Kidney epithelial cell (primary cell): Measurements from ENCODE around the gene KCNH6. TPM values are rescaled to one million over a fixed set of nuclear protein-coding genes. Genes with fewer than 3 reads are reported as not detected.

Experiments
- DNase-seq: peaks from one replicate; pipeline ENCODE4 v3.0.0-alpha.2; 2010; ENCODE audit warnings: low read depth
- H3K27me3 ChIP-seq: 2 replicates; pipeline ENCODE4 v1.6.0; 2011; ENCODE audit warnings: low read length; ENCODE audit not compliant: control insufficient read depth, insufficient read depth
- H3K36me3 ChIP-seq: 2 replicates; pipeline ENCODE4 v1.5.1; 2011; ENCODE audit warnings: low read length; ENCODE audit not compliant: control insufficient read depth, insufficient read depth
- H3K4me3 ChIP-seq: 2 replicates; pipeline ENCODE4 v1.5.1; 2011; ENCODE audit warnings: low read depth, mild to moderate bottlenecking, control low read depth, low read length
- total RNA-seq: library from RNA; depleted of rRNA; stranded (reverse); fragments of >200 nt; gene quantifications from 2 replicates; pipeline ENCODE4 v1.2.3, GENCODE V29; 2015
- TF ChIP-seq, protein P1 (sequence below): IDR thresholded peaks from 2 replicates; pipeline ENCODE4 v1.5.1; 2011; ENCODE audit warnings: mild to moderate bottlenecking, moderate library complexity, low read length, control low read depth, inconsistent platforms; ENCODE audit not compliant: insufficient read depth, poor library complexity, severe bottlenecking

The KCNH6 gene
- total RNA-seq, 1 donor from 2014 or later: 0.21 TPM

DNA sequence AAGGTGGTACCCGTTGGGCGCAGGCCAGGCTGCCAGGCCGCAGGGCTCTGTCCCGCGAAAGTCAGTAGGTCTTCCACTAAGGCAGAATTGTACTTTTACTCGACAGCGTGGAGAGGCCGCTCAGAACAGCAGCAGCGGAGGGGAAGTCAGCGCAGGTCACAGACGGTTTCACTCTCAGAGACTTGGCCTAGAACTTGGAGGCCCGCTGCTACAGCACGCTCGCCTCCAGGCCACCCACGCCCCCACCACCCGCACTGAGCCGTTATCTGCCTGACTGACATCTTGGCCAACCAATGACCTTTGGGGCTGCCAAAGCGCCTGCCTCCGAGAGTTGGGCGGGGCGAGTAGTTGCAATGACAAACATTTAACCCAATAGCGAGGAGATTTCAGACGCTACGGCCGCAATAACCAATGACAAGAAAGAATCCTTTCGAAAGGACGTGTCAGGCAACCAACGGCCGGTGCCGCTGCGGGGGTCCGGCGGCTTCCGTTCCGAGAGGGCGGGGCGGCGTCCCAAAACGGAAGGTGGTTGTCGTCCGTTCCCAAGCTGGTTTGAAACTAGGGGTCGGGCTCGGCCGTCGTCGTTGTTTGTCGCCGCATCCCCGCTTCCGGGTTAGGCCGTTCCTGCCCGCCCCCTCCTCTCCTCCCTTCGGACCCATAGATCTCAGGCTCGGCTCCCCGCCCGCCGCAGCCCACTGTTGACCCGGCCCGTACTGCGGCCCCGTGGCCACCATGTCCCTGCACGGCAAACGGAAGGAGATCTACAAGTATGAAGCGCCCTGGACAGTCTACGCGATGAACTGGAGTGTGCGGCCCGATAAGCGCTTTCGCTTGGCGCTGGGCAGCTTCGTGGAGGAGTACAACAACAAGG is 27.0 kb downstream of the KCNH6 start, which contains the start of gene DCAF7:
DCAF7 (plus strand) TSS at position 532 of the 871 bp plus-strand sequence; CDS start at position 733, 201 bp downstream.
- TF ChIP-seq, protein P1, sequence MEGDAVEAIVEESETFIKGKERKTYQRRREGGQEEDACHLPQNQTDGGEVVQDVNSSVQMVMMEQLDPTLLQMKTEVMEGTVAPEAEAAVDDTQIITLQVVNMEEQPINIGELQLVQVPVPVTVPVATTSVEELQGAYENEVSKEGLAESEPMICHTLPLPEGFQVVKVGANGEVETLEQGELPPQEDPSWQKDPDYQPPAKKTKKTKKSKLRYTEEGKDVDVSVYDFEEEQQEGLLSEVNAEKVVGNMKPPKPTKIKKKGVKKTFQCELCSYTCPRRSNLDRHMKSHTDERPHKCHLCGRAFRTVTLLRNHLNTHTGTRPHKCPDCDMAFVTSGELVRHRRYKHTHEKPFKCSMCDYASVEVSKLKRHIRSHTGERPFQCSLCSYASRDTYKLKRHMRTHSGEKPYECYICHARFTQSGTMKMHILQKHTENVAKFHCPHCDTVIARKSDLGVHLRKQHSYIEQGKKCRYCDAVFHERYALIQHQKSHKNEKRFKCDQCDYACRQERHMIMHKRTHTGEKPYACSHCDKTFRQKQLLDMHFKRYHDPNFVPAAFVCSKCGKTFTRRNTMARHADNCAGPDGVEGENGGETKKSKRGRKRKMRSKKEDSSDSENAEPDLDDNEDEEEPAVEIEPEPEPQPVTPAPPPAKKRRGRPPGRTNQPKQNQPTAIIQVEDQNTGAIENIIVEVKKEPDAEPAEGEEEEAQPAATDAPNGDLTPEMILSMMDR: no peak
- peak within 1 kb of the TSS; percentile 82 for H3K4me3 ChIP-seq

DNA sequence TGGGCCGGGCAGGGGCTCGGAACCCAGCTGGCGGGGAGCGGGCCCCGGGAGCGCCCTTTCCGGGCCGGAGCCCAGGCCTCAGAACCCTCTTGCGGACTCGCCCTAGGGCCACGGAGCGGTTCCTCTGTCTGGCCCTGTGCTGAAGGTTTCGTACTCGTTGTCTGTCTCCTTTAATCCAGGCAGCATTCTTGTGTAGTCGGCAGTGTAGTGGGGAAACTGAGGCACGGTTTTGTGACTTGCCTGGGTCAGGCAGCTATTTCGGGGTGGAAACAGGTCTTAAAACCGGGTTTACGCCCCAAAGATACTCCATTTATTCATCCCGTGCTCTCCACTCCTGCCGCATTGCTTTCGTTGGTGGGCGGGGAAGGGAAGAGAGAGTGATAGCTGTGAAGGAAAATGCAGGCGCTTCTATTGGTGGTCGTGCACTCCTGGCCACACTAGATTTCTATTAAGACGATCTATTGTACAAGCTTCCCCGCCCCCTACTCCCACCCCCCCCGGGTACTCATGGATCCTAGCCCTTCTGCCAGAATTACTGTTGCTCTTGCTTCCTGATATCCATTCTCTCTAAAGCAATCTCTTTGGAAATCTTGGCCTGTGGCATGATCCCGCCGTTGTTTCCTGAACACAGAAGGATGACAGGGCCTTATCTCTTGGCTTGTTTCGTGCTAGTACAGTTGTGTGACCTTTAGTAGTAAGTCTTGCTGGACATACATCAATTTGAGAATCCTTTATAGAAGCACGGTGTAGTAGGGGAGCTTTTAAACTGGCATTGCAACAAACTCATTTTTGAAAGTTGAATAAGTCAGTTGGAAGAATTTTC is 27.9 kb downstream of the KCNH6 start:
- no peaks in the 10 kb centered on the region for H3K27me3 ChIP-seq
- no peaks in the 10 kb centered on the region for H3K36me3 ChIP-seq
- TF ChIP-seq, protein P1: no peak
- DNase-seq: no peak
- peak overlapping the region; percentile 82 for H3K4me3 ChIP-seq

More for the DNA sequence above, 27.0 kb downstream of the KCNH6 start, which contains the start of gene DCAF7:
- no peaks in the 10 kb centered on the region for H3K36me3 ChIP-seq
- DNase-seq: peak; percentile 98
- no peaks in the 10 kb centered on the region for H3K27me3 ChIP-seq

DNA sequence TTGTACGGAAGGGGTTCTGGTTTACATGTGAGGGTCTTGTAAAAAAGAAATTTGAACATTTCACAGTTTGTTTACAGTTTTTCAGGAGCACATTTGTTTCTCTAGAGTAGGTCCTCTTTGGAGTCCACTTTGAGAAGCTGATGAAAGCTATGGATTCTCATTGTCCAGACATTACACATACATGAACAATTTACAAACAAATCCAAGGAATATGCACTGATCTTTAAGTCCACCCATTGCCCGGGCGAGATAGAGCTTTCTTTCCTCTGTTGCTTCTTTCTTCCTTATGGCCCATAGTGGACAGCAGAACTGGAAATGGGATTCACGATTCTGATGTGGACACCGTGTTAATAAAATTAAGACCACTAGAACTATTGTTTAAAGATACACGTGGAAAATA is 29.1 kb downstream of the KCNH6 start:
- no peaks in the 10 kb centered on the region for H3K27me3 ChIP-seq
- no peaks in the 10 kb centered on the region for H3K36me3 ChIP-seq
- no peak for DNase-seq
- TF ChIP-seq, protein P1: no peak
- H3K4me3 ChIP-seq: peak overlapping the region; percentile 82

DNA sequence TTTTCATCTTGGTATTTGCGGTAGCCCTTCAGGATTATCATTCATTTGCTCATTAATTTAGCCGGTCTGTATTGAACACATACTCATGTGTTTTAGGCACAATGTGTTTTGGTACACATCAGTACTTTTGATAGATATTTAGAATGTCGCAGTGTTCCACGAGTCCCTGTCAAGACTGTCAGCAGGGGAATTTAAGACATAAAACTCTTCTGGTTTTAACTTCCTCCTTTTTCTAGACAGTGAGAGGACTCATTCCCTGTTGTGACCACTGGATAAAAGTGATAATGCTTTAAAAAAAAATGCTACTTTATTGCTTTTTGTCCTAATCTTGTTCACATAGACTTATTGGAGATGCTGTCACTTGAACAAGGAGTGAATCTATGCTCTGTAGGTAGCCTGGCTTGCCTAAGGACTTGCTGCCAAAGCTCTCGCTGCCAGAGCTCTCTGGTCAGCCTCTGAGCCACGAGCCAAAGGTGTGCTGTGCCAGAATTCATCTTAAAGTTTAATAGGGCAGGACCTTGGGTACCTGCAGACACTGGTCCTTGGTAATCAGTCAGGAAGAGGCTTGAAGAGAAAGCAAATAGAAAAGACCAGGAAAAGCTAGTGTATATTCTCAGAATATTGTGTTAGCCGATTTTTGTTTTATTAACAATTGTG is 32.5 kb downstream of the KCNH6 start:
- no peak for DNase-seq
- TF ChIP-seq, protein P1: no peak
- Histone ChIP-seq H3K4me3 (no peak overlapping the region), H3K36me3 (no peaks in the 10 kb centered on the region), H3K27me3 (no peaks in the 10 kb centered on the region)

DNA sequence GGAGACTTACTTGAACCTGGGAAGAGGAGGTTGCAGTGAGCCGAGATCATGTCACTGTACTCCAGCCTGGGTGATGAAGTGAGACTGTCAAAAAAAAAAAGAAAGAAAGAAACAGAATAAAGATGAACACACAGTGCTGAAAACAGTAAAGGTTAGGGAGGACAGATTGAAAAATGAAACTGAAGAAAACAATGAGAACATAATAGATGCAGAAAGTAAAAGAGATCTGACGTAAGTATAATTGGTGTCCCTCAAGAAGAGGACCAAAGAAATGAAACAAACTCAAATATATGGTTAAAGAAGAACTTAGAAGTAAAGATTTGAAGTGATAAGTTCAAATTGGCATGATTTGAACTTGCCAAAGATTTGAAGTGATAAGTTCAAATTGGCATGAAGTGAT is 34.3 kb downstream of the KCNH6 start:
- TF ChIP-seq, protein P1: no peak
- Histone ChIP-seq H3K4me3 (no peak overlapping the region), H3K36me3 (no peaks in the 10 kb centered on the region), H3K27me3 (no peaks in the 10 kb centered on the region)
- DNase-seq: no peak
